ENCODE data around the gene BTBD16. TPM values are rescaled to one million over a fixed set of nuclear protein-coding genes. Genes with fewer than 3 reads are reported as not detected.

The BTBD16 gene
- polyA plus RNA-seq, 3 donors = not detected

DNA sequence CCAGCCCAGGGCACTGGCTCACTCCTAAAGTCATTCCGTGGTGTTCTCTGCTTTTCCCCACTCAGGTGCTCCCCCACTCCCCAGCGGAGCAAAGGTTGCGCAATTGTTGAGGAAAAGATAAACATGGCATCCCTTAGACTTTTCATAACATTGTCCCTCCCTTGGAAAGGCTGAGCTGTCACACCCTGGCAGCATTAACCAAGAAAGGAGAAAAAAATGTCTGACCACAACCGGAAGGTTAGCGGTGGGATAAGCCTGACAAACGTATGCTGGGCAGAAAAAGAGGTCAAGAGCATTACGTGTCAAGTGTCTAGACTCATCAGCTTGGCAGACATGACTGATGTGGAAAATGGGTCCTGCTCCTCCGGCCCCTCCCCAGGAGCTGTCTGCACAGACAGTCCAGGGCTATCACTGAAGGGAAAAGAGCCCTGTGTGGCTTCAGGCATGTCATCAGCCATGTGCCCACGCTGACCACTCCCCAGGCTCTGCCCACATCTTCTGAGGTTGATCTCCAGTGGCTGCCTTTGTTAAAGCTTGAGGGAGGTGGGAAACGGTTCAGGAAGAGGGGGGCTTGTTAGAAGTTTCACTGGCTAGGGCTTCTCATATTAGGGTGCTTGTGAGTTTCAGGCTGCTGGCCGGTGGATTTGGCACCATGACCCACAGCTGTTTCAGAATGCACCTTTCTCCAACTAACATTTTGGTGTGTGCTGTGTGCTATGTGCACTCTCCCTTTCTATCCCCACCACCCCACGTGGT, 30.1 kb downstream of the BTBD16 start:
- H3K27ac ChIP-seq (ENCODE audit: low read depth in 1 of 2, low read length in 2 of 2) = no peak overlapping the region
- no peaks in the 10 kb centered on the region for H3K27me3 ChIP-seq (ENCODE audit: control insufficient read depth in 2 of 2, insufficient read depth in 2 of 2, low read length in 2 of 2)
- Mint-ChIP-seq H3K4me1 (no peaks in the 10 kb centered on the region), H3K4me3 (no peak overlapping the region), H3K9me3 (no peaks in the 10 kb centered on the region), H3K27me3 (ENCODE audit: low read depth in 3 of 3) (peaks cover 0 to 6% (median 5%) of the 10 kb centered on the region in 3 donors), H3K36me3 (no peaks in the 10 kb centered on the region), H3K27ac (no peak overlapping the region)
- H3K4me1 ChIP-seq (ENCODE audit: control insufficient read depth in 1 of 2, insufficient read depth in 2 of 2, low read length in 2 of 2) = no peaks in the 10 kb centered on the region
- no peak overlapping the region for H2AFZ ChIP-seq (ENCODE audit: insufficient read depth, low read depth, low read length, poor library complexity, severe bottlenecking)
- no peak overlapping the region for H3K9ac ChIP-seq (ENCODE audit: insufficient read depth, low read length, poor library complexity, severe bottlenecking)
- no peak overlapping the region for H3K4me2 ChIP-seq (replicated peaks; ENCODE audit: extremely low read depth, low read length, poor library complexity, severe bottlenecking)
- no peaks in the 10 kb centered on the region for H3K9me3 ChIP-seq (replicated peaks in 1 of 2; ENCODE audit: control insufficient read depth in 1 of 2, insufficient read depth in 1 of 2, low read length in 2 of 2)
- 46% methylated on average over 6 of the region's 12 CpGs for WGBS (ENCODE audit: insufficient coverage)
- no peak overlapping the region for H3K4me3 ChIP-seq (replicated peaks in 1 of 3; ENCODE audit: low read depth in 2 of 3, low read length in 3 of 3)
- TF ChIP-seq CTCF (IDR thresholded peaks at IDR 0.05) = no peak
- DNase-seq = no peak
- H3K36me3 ChIP-seq (replicated peaks in 1 of 2; ENCODE audit: control insufficient read depth in 1 of 2, insufficient read depth in 2 of 2, low read length in 2 of 2) = no peaks in the 10 kb centered on the region
- H3K79me2 ChIP-seq (ENCODE audit: insufficient read depth, low read length) = no peaks in the 10 kb centered on the region
- no peaks in the 10 kb centered on the region for H4K20me1 ChIP-seq (ENCODE audit: insufficient read depth, low read length)
- intact Hi-C loops (cut with micrococcal nuclease) = no loop called here

DNA sequence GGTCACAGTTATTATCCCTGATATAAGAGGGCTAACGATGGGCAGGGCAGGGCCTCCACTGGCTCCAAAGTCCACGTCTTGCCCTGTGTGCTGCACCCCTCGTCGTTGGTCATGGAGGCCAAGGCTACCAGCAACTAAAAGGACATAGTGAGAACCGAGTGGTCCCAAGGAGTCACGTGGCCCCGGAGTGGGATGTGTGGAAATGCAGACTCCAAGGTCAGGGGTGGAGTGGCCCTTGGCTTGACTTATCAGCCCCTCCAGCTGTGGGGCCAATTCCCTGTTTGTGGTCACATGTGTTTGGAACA, 30.7 kb downstream of the BTBD16 start:
- Mint-ChIP-seq H3K27me3 (ENCODE audit: low read depth in 3 of 3) (peaks cover 0 to 5% (median 5%) of the 10 kb centered on the region in 3 donors), H3K27ac (no peak overlapping the region), H3K4me3 (no peak overlapping the region), H3K9me3 (no peaks in the 10 kb centered on the region), H3K4me1 (no peaks in the 10 kb centered on the region), H3K36me3 (no peaks in the 10 kb centered on the region)
- TF ChIP-seq CTCF (IDR thresholded peaks at IDR 0.05) = no peak
- H3K36me3 ChIP-seq (replicated peaks in 1 of 2; ENCODE audit: control insufficient read depth in 1 of 2, insufficient read depth in 2 of 2, low read length in 2 of 2) = no peaks in the 10 kb centered on the region
- no peak overlapping the region for H3K4me2 ChIP-seq (replicated peaks; ENCODE audit: extremely low read depth, low read length, poor library complexity, severe bottlenecking)
- no peaks in the 10 kb centered on the region for H3K4me1 ChIP-seq (ENCODE audit: control insufficient read depth in 1 of 2, insufficient read depth in 2 of 2, low read length in 2 of 2)
- no peak overlapping the region for H3K27ac ChIP-seq (ENCODE audit: low read depth in 1 of 2, low read length in 2 of 2)
- 94% methylated on average over 7 of the region's 7 CpGs for WGBS (ENCODE audit: insufficient coverage)
- H4K20me1 ChIP-seq (ENCODE audit: insufficient read depth, low read length) = no peaks in the 10 kb centered on the region
- no peaks in the 10 kb centered on the region for H3K9me3 ChIP-seq (replicated peaks in 1 of 2; ENCODE audit: control insufficient read depth in 1 of 2, insufficient read depth in 1 of 2, low read length in 2 of 2)
- no peak overlapping the region for H3K4me3 ChIP-seq (replicated peaks in 1 of 3; ENCODE audit: low read depth in 2 of 3, low read length in 3 of 3)
- H3K27me3 ChIP-seq (ENCODE audit: control insufficient read depth in 2 of 2, insufficient read depth in 2 of 2, low read length in 2 of 2) = no peaks in the 10 kb centered on the region
- H3K79me2 ChIP-seq (ENCODE audit: insufficient read depth, low read length) = no peaks in the 10 kb centered on the region
- no peak for DNase-seq
- no peak overlapping the region for H3K9ac ChIP-seq (ENCODE audit: insufficient read depth, low read length, poor library complexity, severe bottlenecking)
- no peak overlapping the region for H2AFZ ChIP-seq (ENCODE audit: insufficient read depth, low read depth, low read length, poor library complexity, severe bottlenecking)
- intact Hi-C loops (cut with micrococcal nuclease) = no loop called here
